ENCODE measurements around the gene INSR. TPM values are rescaled to one million over a fixed set of nuclear protein-coding genes. Genes with fewer than 3 reads are reported as not detected.

INSR gene
- total and polyA plus RNA-seq, 4 donors = 5.8 to 64.6 (median 20.9) TPM

DNA sequence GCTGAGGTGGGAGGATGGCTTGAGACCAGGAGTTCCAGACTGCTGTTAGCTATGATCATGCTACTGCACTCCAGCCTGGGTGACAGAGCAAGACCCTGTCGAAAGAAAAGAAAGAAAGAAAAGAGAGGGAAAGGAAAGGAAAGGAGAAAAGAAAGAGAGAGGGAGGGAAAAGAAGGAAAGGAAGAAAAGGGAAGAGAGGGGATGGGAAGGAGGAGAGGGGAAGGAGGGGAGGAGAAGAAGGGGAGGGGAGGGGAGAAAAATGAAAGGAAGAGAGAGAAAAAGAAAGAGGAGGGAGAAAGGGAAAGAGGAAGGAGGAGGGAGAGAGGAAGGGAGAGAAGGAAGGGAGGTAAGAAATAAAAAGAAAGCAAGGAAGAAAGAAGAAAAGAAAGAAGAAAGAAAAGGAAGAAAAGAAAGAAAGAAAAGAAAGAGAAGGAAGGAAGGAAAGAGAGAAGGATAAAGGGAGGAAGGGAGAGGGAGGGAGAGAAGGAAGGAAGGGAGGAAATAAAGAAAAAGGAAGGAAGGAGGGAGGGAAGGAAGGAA is 44.1 kb downstream of the INSR start:
- ATAC-seq (ENCODE audit: insufficient read depth, low FRiP score) (no peak), DNase-seq (no peak)
- no peaks in the 10 kb centered on the region for H3K27me3 ChIP-seq (ENCODE audit: control insufficient read depth in 3 of 3, insufficient read depth in 3 of 3, low read length in 2 of 3)
- TF ChIP-seq, protein P1, sequence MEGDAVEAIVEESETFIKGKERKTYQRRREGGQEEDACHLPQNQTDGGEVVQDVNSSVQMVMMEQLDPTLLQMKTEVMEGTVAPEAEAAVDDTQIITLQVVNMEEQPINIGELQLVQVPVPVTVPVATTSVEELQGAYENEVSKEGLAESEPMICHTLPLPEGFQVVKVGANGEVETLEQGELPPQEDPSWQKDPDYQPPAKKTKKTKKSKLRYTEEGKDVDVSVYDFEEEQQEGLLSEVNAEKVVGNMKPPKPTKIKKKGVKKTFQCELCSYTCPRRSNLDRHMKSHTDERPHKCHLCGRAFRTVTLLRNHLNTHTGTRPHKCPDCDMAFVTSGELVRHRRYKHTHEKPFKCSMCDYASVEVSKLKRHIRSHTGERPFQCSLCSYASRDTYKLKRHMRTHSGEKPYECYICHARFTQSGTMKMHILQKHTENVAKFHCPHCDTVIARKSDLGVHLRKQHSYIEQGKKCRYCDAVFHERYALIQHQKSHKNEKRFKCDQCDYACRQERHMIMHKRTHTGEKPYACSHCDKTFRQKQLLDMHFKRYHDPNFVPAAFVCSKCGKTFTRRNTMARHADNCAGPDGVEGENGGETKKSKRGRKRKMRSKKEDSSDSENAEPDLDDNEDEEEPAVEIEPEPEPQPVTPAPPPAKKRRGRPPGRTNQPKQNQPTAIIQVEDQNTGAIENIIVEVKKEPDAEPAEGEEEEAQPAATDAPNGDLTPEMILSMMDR (IDR thresholded peaks at IDR 0.05; ENCODE audit: control extremely low read depth, extremely low read depth) = no peak
- H3K4me3 ChIP-seq = no peak overlapping the region
- peaks cover 0 to 8% (median under 1%) of the 10 kb centered on the region in 4 donors for H3K9me3 ChIP-seq (ENCODE audit: control insufficient read depth in 4 of 4, insufficient read depth in 3 of 4, low read length in 3 of 4)
- no peak overlapping the region for H3K9ac ChIP-seq (ENCODE audit: insufficient read depth in 1 of 2, low read length in 2 of 2)
- H3K36me3 ChIP-seq (ENCODE audit: control insufficient read depth in 4 of 4, insufficient read depth in 4 of 4, low read length in 4 of 4) = peaks cover 0 to 4% (median 0%) of the 10 kb centered on the region in 4 donors
- 0% methylated on average over 1 of the region's 1 CpG for WGBS, 2 donors
- peaks cover 0 to 10% (median 0%) of the 10 kb centered on the region in 5 donors for H3K4me1 ChIP-seq (ENCODE audit: control insufficient read depth in 5 of 5, insufficient read depth in 5 of 5, low read length in 5 of 5)
- no peak overlapping the region for H3K27ac ChIP-seq (ENCODE audit: low read depth in 1 of 2, low read length in 1 of 2)

- DNase-seq (no peak), ATAC-seq (ENCODE audit: insufficient read depth, low FRiP score) (no peak)
- Histone ChIP-seq H3K36me3 (ENCODE audit: control insufficient read depth in 4 of 4, insufficient read depth in 4 of 4, low read length in 4 of 4) (peaks cover 0 to 4% (median 0%) of the 10 kb centered on the region in 4 donors), H3K9ac (ENCODE audit: insufficient read depth in 1 of 2, low read length in 2 of 2) (no peak overlapping the region), H3K4me1 (ENCODE audit: control insufficient read depth in 5 of 5, insufficient read depth in 5 of 5, low read length in 5 of 5) (peaks cover 0 to 8% (median 0%) of the 10 kb centered on the region in 5 donors), H3K27ac (ENCODE audit: low read depth in 1 of 2, low read length in 1 of 2) (peak overlapping the region in 1 of 2 donors; percentile 1), H3K27me3 (ENCODE audit: control insufficient read depth in 3 of 3, insufficient read depth in 3 of 3, low read length in 2 of 3) (no peaks in the 10 kb centered on the region), H3K4me3 (no peak overlapping the region), H3K9me3 (ENCODE audit: control insufficient read depth in 4 of 4, insufficient read depth in 3 of 4, low read length in 3 of 4) (peaks cover 0 to 8% (median under 1%) of the 10 kb centered on the region in 4 donors)
- WGBS, 2 donors = 39 to 48% methylated on average over 4 of the region's 4 CpGs
- TF ChIP-seq, protein P1 (IDR thresholded peaks at IDR 0.05; ENCODE audit: control extremely low read depth, extremely low read depth) = no peak
Observed at GRCh38 chr19:7247155-7247554, 47.1 kb downstream of the INSR start.

GRCh38 chr19:7246601-7247000 is 47.6 kb downstream of the INSR start:
- ATAC-seq (ENCODE audit: insufficient read depth, low FRiP score) (no peak), DNase-seq (no peak)
- no peak overlapping the region for H3K27ac ChIP-seq (ENCODE audit: low read depth in 1 of 2, low read length in 1 of 2)
- H3K4me1 ChIP-seq (ENCODE audit: control insufficient read depth in 5 of 5, insufficient read depth in 5 of 5, low read length in 5 of 5) = peaks cover 0 to 8% (median 0%) of the 10 kb centered on the region in 5 donors
- H3K36me3 ChIP-seq (ENCODE audit: control insufficient read depth in 4 of 4, insufficient read depth in 4 of 4, low read length in 4 of 4) = peaks cover 0 to 4% (median 0%) of the 10 kb centered on the region in 4 donors
- 95 to 96% methylated on average over 2 of the region's 2 CpGs for WGBS, 2 donors
- H3K9me3 ChIP-seq (ENCODE audit: control insufficient read depth in 4 of 4, insufficient read depth in 3 of 4, low read length in 3 of 4) = peaks cover 0 to 8% (median under 1%) of the 10 kb centered on the region in 4 donors
- no peaks in the 10 kb centered on the region for H3K27me3 ChIP-seq (ENCODE audit: control insufficient read depth in 3 of 3, insufficient read depth in 3 of 3, low read length in 2 of 3)
- TF ChIP-seq, protein P1 (IDR thresholded peaks at IDR 0.05; ENCODE audit: control extremely low read depth, extremely low read depth) = no peak
- no peak overlapping the region for H3K4me3 ChIP-seq
- no peak overlapping the region for H3K9ac ChIP-seq (ENCODE audit: insufficient read depth in 1 of 2, low read length in 2 of 2)

All from lung (tissue), 12 donors.